ENCODE results near the gene LAMA2. TPM values are rescaled to one million over a fixed set of nuclear protein-coding genes. Genes with fewer than 3 reads are reported as not detected.

Gene LAMA2
- total RNA-seq, 1 experiment from 2014 or later = 4.2 TPM

DNA sequence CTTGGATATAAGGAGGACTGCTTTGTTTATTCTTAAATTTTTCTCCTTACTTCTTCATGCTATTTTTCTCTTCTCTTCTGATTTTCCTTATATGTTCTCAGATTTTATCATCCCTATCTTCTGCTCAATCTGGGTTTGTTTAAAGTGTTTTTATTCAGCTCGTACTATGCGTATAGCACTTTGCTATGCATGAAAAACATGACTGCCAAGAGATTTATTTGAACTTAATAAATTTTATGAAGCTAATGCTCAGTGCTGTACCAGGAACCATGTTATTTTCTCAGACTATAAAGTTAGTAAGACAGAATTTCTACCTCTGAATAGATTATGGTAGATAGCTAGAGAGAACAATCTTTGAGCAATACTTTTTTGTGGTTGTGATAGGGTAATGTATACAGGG lies 305.9 kb downstream of the LAMA2 start:
- no peak overlapping the region for H2BK5ac ChIP-seq (ENCODE audit: insufficient read length, low read length)
- no peak for DNase-seq
- no peak overlapping the region for H2AFZ ChIP-seq (ENCODE audit: low read length)
- no peaks in the 10 kb centered on the region for H3K23me2 ChIP-seq (ENCODE audit: insufficient read length, low read depth, low read length, poor library complexity, severe bottlenecking)
- H3K14ac ChIP-seq (ENCODE audit: insufficient read depth, low read length) = no peak overlapping the region
- no peak overlapping the region for H3T11ph ChIP-seq (ENCODE audit: low read length)
- H2BK120ac ChIP-seq (ENCODE audit: low read depth, low read length, poor library complexity, severe bottlenecking) = no peak overlapping the region
- TF ChIP-seq, protein P1, sequence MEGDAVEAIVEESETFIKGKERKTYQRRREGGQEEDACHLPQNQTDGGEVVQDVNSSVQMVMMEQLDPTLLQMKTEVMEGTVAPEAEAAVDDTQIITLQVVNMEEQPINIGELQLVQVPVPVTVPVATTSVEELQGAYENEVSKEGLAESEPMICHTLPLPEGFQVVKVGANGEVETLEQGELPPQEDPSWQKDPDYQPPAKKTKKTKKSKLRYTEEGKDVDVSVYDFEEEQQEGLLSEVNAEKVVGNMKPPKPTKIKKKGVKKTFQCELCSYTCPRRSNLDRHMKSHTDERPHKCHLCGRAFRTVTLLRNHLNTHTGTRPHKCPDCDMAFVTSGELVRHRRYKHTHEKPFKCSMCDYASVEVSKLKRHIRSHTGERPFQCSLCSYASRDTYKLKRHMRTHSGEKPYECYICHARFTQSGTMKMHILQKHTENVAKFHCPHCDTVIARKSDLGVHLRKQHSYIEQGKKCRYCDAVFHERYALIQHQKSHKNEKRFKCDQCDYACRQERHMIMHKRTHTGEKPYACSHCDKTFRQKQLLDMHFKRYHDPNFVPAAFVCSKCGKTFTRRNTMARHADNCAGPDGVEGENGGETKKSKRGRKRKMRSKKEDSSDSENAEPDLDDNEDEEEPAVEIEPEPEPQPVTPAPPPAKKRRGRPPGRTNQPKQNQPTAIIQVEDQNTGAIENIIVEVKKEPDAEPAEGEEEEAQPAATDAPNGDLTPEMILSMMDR (conservative IDR thresholded peaks at IDR 0.05) = no peak
- H3K4me1 Mint-ChIP-seq = peaks cover 0 to 5% of the 10 kb centered on the region in 2 experiments; a peak in 2 of 4 replicates
- no peaks in the 10 kb centered on the region for H3K4me1 ChIP-seq (ENCODE audit: insufficient read depth, low read length)
- no peak overlapping the region for H2AK5ac ChIP-seq (ENCODE audit: insufficient read length, low read length)
- no peak overlapping the region for H2BK20ac ChIP-seq (ENCODE audit: low read depth, low read length, poor library complexity, severe bottlenecking)
- H3K27ac ChIP-seq (ENCODE audit: insufficient read length, low read depth, low read length) = no peak overlapping the region
- H3K4ac ChIP-seq (ENCODE audit: low read depth, low read length) = no peak overlapping the region
- no peak overlapping the region for H4K91ac ChIP-seq (ENCODE audit: insufficient read length, low read depth, low read length)
- no CpG with 5 or more reads among the region's 2 CpGs for WGBS (ENCODE audit: extremely low coverage, insufficient read length, low lambda C conversion rate)
- no peaks in the 10 kb centered on the region for H3K9me3 Mint-ChIP-seq
- H4K20me1 ChIP-seq (ENCODE audit: control insufficient read depth, insufficient read depth, insufficient read length) = no peaks in the 10 kb centered on the region
- no peak overlapping the region for H4K5ac ChIP-seq (ENCODE audit: insufficient read length, low read depth, low read length)
- no peak overlapping the region for H3K9ac ChIP-seq (ENCODE audit: extremely low read depth, insufficient read length, low read length)
- no peak overlapping the region for H3K27ac Mint-ChIP-seq
- H3K18ac ChIP-seq (ENCODE audit: insufficient read length, low read depth, low read length) = no peak overlapping the region
- H3K36me3 Mint-ChIP-seq (ENCODE audit: insufficient read depth in 1 of 3, low read depth in 3 of 3) = no peaks in the 10 kb centered on the region
- no peaks in the 10 kb centered on the region; the same call in 1 of the 2 replicates for H3K27me3 ChIP-seq (ENCODE audit: insufficient read depth, low read length)
- no peak overlapping the region for H2BK15ac ChIP-seq (ENCODE audit: low read depth, low read length)
- H3K23ac ChIP-seq (ENCODE audit: insufficient read length, low read depth, low read length) = no peak overlapping the region
- no peaks in the 10 kb centered on the region for H3K27me3 Mint-ChIP-seq (ENCODE audit: low read depth)
- H3K9me3 ChIP-seq (ENCODE audit: control insufficient read depth, low read depth, low read length) = no peaks in the 10 kb centered on the region
- H3K4me2 ChIP-seq (ENCODE audit: insufficient read depth, insufficient read length, low read length) = no peak overlapping the region
- no peak overlapping the region for H2BK12ac ChIP-seq (ENCODE audit: insufficient read length, low read depth, low read length)
- H4K8ac ChIP-seq (replicated peaks; ENCODE audit: insufficient read length, low read depth, low read length) = no peak overlapping the region
- H3K56ac ChIP-seq (ENCODE audit: insufficient read length, low read depth, low read length) = no peak overlapping the region
- no peaks in the 10 kb centered on the region for H3K79me2 ChIP-seq (ENCODE audit: insufficient read depth, low read length)
- H3K4me3 Mint-ChIP-seq = no peak overlapping the region
- no peaks in the 10 kb centered on the region for H3K79me1 ChIP-seq (ENCODE audit: insufficient read depth, low read depth, low read length, poor library complexity, severe bottlenecking)
